AG10803 (cell line): Measurements from ENCODE around the gene BACE1.
A peak's percentile ranks its signal among the peaks of the same experiment; 100 is the strongest.

Experiments
- DNase-seq: peaks from one replicate; pipeline ENCODE4 v3.0.0; 2010; ENCODE audit warnings: low read depth
- H3K4me3 ChIP-seq: 2 replicates; pipeline ENCODE4 v1.5.1; 2011; ENCODE audit warnings: mild to moderate bottlenecking, low read length, control low read depth
- CTCF ChIP-seq: conservative IDR thresholded peaks from 2 replicates; pipeline ENCODE4 v1.5.1; 2011; ENCODE audit warnings: mild to moderate bottlenecking, low read length, control low read depth, inconsistent platforms

Gene BACE1

DNA sequence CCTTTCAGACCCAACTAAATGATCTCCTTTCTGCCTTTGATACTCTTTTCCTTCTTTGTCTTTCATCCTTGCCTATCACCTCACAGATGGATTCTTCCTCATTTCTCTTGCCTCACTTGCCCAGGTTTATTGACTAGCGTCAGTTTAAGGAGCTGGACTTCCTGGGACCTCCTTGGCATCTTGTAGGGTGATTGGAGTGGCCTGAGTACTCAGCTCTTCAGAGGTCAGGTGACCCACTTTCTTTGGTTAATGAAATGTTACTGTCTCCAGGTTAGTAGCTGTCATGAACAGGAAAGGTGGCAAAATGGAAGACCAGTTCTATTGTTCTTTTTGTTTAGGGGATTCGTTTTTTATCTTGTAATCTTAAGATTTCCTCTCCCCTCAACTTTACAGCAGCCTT lies 29.5 kb downstream of the BACE1 start:
- H3K4me3 ChIP-seq = no peak overlapping the region
- DNase-seq = no peak
- no peak for TF ChIP-seq CTCF

DNA sequence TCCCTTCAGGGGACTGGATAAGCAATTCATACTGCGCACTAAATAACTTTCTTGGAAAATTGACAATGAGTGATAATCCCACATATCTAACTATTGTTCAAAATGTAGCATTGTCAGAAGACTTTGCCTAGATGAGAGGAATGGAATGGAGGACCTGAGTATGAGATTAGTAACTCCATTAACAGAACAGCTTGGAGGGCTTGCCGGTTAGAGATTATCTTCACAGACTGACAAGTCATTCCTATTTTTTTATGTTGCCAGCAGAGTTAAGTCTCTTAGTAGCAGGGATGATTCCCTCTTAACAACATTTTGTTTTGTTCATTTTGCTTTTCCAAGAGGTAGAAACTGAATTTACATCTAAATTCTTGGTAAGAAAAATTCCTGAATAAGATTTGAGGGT lies 32.0 kb downstream of the BACE1 start:
- no peak for TF ChIP-seq CTCF
- no peak overlapping the region for H3K4me3 ChIP-seq
- DNase-seq = no peak

DNA sequence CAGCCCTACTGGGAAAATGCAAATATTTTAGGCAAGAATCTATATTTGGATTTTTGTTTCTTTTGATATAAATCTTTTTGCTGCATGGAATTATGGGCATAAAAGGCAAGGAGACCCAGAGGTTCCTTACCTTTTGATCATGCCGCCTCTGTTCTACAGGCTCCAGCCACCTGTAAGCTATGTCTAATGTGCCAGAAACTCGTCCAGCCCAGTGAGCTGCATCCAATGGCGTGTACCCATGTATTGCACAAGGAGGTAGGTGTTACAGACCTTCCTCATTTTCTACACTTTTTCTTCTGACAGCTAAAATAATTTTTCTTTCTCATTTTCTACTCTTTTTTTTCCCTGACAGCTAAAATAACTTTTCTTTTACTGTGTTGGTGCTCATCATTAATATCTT lies 33.1 kb downstream of the BACE1 start:
- TF ChIP-seq CTCF = no peak
- no peak overlapping the region for H3K4me3 ChIP-seq

DNA sequence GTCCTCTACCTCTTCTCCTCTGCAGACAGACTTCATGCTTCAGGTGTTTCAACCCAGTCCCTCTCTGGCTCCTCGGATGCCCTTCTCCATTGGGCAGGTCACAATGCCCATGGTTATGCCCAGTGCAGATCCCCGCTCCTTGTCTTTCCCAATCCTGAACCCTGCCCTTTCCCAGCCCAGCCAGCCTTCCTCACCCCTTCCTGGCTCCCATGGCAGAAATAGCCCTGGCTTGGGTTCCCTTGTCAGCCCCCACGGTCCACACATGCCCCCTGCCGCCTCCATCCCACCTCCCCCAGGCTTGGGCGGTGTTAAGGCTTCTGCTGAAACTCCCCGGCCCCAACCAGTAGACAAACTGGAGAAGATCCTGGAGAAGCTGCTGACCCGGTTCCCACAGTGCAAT lies 34.2 kb downstream of the BACE1 start:
- DNase-seq = no peak
- no peak for TF ChIP-seq CTCF
- no peak overlapping the region for H3K4me3 ChIP-seq

More for the DNA sequence above, 33.1 kb downstream of the BACE1 start:
- DNase-seq = no peak

- TF ChIP-seq CTCF = no peak
- DNase-seq = peak; percentile 97
- H3K4me3 ChIP-seq = no peak overlapping the region
Measured at GRCh38 chr11:117281159-117281558, 34.9 kb downstream of the BACE1 start.

GRCh38 chr11:117279711-117280376 lies 36.2 kb downstream of the BACE1 start:
- TF ChIP-seq CTCF = no peak
- H3K4me3 ChIP-seq = no peak overlapping the region
- no peak for DNase-seq

GRCh38 chr11:117278347-117278746 lies 37.7 kb downstream of the BACE1 start:
- no peak overlapping the region for H3K4me3 ChIP-seq
- DNase-seq = peak; percentile 9
- TF ChIP-seq CTCF = no peak
